Right lobe of liver (tissue), 4 donors: ENCODE data around the gene DGKZ.

Experiments
- POLR2A ChIP-seq: fragments of 450-650 bp; IDR thresholded peaks from one replicate; pipeline ENCODE4 v1.6.1; 2017; ENCODE audit warnings: antibody characterized with exemption, mild to moderate bottlenecking
- TF ChIP-seq, protein P1 (sequence below), 4 donors: fragments of 200-600 bp in 3 of 4; fragments of 450-650 bp in 1 of 4; IDR thresholded peaks; one replicate each; pipeline versions ENCODE4 v1.5.1 to v1.8.0; 2016 to 2022; ENCODE audit warnings: antibody characterized with exemption in 4 of 4, mild to moderate bottlenecking in 2 of 4
- donor health status: DM: no; HTN: no; CAD: no.
- donor health status: DM: no; HTN: no; CAD: no.
- donor health status: DM: no; HTN: yes; CAD: no.

DNA sequence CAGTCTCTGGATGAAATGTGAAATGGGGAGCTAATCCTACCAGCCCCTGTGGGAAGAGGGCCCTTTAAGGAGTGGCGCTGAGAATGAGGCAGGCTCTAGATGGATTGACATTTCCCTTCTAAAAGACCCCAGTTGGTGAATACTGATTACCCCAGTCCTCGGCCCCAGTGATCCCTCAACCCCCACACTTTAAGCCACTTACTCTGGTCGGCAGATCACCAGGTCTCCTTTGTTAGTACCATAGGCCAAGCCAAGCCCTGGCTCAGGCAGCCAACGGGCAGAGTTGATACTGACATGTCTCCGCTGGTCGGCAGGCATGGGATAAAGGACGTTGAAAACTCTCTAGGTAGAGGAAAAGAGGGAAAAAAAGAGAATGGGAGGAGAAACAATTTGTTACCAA lies 70.4 kb downstream of the DGKZ start:
- TF ChIP-seq, protein P1, sequence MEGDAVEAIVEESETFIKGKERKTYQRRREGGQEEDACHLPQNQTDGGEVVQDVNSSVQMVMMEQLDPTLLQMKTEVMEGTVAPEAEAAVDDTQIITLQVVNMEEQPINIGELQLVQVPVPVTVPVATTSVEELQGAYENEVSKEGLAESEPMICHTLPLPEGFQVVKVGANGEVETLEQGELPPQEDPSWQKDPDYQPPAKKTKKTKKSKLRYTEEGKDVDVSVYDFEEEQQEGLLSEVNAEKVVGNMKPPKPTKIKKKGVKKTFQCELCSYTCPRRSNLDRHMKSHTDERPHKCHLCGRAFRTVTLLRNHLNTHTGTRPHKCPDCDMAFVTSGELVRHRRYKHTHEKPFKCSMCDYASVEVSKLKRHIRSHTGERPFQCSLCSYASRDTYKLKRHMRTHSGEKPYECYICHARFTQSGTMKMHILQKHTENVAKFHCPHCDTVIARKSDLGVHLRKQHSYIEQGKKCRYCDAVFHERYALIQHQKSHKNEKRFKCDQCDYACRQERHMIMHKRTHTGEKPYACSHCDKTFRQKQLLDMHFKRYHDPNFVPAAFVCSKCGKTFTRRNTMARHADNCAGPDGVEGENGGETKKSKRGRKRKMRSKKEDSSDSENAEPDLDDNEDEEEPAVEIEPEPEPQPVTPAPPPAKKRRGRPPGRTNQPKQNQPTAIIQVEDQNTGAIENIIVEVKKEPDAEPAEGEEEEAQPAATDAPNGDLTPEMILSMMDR (IDR thresholded peaks at IDR 0.05), result no peak
- no peak for TF ChIP-seq POLR2A
